MG63 (cell line): ENCODE data around the gene EDN3. TPM values are rescaled to one million over a fixed set of nuclear protein-coding genes. Genes with fewer than 3 reads are reported as not detected.
"Not testable (repeated sequence)": the region's sequence is repeated elsewhere in the genome, so short reads cannot be mapped to it uniquely, and the experiment has no call there.

Experiments used
- DNase-seq: peaks from one replicate; pipeline ENCODE4 v3.0.0-alpha.2; 2020
- H3K27me3 ChIP-seq: fragments of 250-450 bp; sonication (Bioruptor Pico); 2 replicates; pipeline ENCODE4 v1.5.1; 2020; ENCODE audit warnings: mild to moderate bottlenecking, moderate library complexity
- H3K36me3 ChIP-seq: fragments of 250-450 bp; sonication (Bioruptor Pico); 2 replicates; pipeline ENCODE4 v1.5.1; 2020; ENCODE audit warnings: mild to moderate bottlenecking, moderate library complexity
- H3K4me3 ChIP-seq: fragments of 250-450 bp; sonication (Bioruptor Pico); 2 replicates; pipeline ENCODE4 v1.5.1; 2020; ENCODE audit warnings: mild to moderate bottlenecking, moderate library complexity
- H3K9me3 ChIP-seq: fragments of 250-450 bp; sonication (Bioruptor Pico); 2 replicates; pipeline ENCODE4 v1.5.1; 2020; ENCODE audit warnings: mild to moderate bottlenecking, moderate library complexity
- total RNA-seq: library from RNA; depleted of rRNA; stranded (reverse); fragments of >200 nt; shearing (Covaris generic); gene quantifications from 2 replicates; pipeline ENCODE4 v1.2.3, GENCODE V29; 2014; ENCODE audit warnings: low replicate concordance

Gene EDN3
- total RNA-seq, 1 experiment from 2014 or later: not detected

DNA sequence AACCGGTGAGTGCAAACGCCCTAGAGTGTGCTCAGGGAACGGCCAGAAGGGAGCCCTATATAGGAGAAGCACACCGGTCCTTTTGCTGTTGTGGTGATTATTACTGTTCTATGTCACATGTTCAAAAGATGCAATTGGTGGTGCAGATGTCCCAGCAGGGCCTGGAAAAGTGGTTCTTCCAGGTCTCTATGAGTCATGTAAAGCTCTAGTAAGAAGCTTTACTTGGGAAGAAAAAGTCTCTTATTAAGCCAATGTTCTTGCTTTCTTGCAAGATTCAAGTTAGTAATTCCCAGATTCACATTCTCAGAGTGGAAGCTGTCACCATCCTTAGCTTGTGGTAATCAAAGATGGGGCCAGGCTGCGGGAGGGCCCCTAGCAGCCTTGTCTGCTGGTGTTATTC, 23.3 kb downstream of the EDN3 start:
- H3K9me3 ChIP-seq: no peaks in the 10 kb centered on the region

DNA sequence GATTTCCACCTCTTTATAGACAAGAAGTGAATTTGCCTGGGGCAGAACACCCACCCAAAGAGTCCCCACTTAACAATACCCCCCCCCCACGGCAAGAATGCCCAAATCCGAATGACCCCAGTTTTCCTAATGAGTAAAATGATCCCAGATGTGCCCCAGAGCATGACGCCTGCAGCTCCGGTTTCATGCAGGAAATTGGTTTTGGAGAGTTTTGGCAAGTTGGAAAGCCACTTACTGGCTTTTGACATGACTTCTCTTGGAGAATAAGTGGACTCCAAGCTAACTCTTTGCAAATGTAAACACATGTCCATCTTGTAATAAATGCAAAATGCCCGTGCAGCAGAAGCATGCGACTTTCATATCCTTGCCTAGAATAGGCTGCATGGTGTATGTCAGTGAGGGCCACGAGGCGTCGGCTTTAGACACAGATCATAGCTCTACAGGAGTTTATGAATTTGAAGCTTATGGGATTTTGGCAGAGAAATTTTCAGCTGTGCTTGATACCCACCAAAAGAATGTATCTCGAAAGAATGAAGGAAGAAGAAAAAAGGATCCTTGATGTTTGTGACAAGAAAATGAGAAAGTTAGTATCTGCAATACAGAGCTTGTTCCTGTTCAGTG, 24.2 kb downstream of the EDN3 start:
- no peaks in the 10 kb centered on the region; the same call in 1 of the 2 replicates for H3K27me3 ChIP-seq
- no peak for DNase-seq
- no peaks in the 10 kb centered on the region for H3K36me3 ChIP-seq
- H3K9me3 ChIP-seq: no peaks in the 10 kb centered on the region
- H3K4me3 ChIP-seq: no peak overlapping the region

More for the DNA sequence above, 23.3 kb downstream of the EDN3 start:
- no peak overlapping the region for H3K4me3 ChIP-seq
- DNase-seq: no peak
- H3K27me3 ChIP-seq: no peaks in the 10 kb centered on the region; the same call in 1 of the 2 replicates
- H3K36me3 ChIP-seq: no peaks in the 10 kb centered on the region

DNA sequence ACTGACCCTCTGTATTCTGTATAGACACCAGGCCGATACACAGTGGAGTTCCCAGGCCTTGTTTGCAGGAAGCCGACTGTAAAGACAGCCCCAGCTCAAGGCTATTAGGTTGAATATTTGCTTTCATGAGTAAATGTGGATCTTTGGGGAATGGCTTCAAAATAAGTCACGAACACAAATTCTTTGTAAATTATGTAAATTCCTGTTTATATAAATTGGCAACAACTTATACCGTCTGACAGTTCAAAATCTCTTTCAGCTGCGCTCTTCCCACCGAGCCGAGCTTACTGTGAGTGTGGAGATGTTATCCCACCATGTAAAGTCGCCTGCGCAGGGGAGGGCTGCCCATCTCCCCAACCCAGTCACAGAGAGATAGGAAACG, 24.7 kb downstream of the EDN3 start:
- H3K27me3 ChIP-seq: no peaks in the 10 kb centered on the region; the same call in 1 of the 2 replicates
- H3K9me3 ChIP-seq: no peaks in the 10 kb centered on the region
- no peak overlapping the region for H3K4me3 ChIP-seq
- no peaks in the 10 kb centered on the region for H3K36me3 ChIP-seq
- no peak for DNase-seq

DNA sequence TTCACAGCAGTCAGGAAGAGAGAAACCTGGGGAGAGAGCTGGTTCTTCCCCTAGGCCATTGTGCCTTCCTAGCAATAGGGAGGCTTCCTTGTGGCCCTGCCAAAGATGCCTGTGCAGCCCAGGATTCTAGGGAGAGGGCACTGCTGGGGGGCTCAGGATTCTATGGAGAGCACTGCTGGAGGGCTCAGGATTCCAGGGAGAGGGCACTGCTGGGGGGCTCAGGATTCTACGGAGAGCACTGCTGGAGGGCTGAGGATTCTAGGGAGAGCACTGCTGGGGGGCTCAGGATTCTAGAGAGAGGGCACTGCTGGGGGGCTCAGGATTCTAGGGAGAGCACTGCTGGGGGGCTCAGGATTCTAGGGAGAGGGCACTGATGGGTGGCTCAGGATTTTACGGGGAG, 25.8 kb downstream of the EDN3 start:
- H3K36me3 ChIP-seq: no peaks in the 10 kb centered on the region
- no peak for DNase-seq
- H3K4me3 ChIP-seq: no peak overlapping the region
- no peaks in the 10 kb centered on the region; the same call in 1 of the 2 replicates for H3K27me3 ChIP-seq
- H3K9me3 ChIP-seq: no peaks in the 10 kb centered on the region

DNA sequence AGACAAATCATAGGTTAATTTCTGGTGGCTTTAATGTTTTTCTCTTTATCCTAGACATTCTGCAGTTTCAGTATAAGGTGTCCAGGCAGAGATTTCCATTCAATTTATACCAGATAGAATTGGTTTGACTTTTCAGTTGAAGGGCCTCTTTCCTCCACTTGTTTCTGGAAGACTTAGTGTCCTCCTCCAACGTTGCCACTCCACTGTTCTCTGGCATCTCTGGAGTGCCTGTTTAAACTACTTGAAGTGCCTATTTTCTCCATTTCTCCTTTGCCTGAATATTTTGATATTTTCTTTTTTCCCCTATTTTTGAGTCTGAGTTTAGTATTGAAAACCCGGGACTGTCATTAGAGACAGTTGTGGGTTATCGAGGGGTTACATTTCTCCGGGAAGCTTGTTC, 27.7 kb downstream of the EDN3 start:
- no peak for DNase-seq
- Histone ChIP-seq H3K27me3 (no peaks in the 10 kb centered on the region; the same call in 1 of the 2 replicates), H3K36me3 (no peaks in the 10 kb centered on the region), H3K9me3 (no peaks in the 10 kb centered on the region), H3K4me3 (no peak overlapping the region)

DNA sequence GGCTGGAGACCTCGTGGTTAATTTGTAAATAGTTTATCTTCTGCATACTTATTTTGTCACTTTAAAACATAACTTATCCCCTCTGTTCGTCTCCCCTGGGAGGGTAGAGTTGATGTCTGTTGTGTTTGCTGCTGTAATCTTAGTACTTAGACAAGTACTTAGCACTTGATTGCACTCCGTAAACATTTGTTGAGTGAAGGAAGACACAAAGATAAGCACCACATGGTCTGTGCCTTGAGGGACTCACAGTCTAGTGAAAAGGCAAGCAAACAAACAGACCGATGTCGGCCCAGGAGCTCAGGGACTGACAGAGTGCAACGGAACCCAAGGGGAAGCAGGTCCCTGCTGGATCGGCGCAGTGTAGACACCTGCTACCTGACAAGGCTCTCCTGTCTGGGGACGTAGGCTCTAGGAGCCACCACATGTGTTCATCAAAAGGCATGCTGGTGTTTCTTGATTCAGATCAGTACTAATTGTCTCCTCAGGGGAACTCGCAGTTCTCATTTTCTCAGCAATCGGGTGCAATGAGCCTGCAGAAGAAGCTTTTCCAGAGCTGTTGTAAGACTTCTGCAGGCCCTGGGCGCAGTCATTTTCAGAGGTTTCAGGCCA, 31.4 kb downstream of the EDN3 start:
- H3K27me3 ChIP-seq: peaks cover 2% of the 10 kb centered on the region; the same call in 1 of the 2 replicates
- H3K4me3 ChIP-seq: no peak overlapping the region
- DNase-seq: no peak

DNA sequence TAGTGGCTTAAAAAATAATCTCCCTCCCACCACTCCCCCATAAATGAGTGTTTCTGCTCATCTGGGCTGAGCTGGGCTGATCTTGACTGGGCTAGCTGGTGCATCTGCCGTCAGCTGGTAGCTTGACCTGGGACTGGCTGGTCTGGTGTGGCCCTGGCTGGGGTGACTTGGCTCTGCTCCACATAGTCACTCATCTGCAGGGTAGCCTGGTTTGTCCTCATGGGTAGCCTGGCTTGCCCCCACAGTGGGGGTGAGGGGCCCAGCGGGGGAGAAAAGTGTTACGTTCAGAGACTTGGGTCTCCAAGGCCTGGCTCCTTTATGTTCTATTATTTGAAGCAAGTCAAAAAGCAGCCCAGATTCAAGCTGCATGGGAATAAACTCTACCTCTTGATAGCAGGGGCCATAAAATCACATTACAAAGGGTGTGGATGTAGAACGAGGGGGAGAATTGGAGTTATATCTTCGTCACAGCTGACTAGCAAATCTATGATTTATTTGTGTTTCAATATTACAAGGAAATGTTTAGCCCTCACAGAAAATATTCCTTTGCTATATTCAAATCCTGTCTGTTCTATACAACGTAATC, 32.9 kb downstream of the EDN3 start:
- H3K36me3 ChIP-seq: no peaks in the 10 kb centered on the region

More for the DNA sequence above, 31.4 kb downstream of the EDN3 start:
- no peaks in the 10 kb centered on the region for H3K36me3 ChIP-seq
- H3K9me3 ChIP-seq: no peaks in the 10 kb centered on the region

DNA sequence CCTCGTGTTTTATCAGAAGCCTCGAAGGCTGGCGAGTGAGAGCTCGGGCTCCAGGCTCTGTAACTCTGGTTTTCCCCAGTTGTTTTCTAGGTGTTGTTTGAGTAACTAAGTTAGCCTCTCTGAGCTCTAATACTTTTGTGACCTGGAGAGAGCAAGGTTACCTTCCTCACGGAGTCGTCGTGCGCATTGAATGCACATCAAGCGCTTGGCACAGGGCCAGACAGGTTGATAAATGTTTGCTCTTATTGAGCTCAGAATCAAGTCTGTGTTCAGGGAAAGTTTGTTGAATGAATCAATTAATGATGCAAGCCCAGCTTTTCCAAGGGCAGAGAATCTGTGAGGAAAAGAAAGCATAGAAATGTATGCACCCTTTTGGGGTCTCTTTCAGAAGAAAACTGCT, 33.5 kb downstream of the EDN3 start:
- Histone ChIP-seq H3K9me3 (no peaks in the 10 kb centered on the region), H3K36me3 (no peaks in the 10 kb centered on the region), H3K4me3 (no peak overlapping the region), H3K27me3 (0 out of 2 replicates have a peak, but pooled peaks cover 2% of the 10 kb centered on the region)
- DNase-seq: no peak

More for the DNA sequence above, 32.9 kb downstream of the EDN3 start:
- no peak for DNase-seq
- peaks cover 2% of the 10 kb centered on the region; the same call in 1 of the 2 replicates for H3K27me3 ChIP-seq
- H3K9me3 ChIP-seq: no peaks in the 10 kb centered on the region
- H3K4me3 ChIP-seq: no peak overlapping the region

DNA sequence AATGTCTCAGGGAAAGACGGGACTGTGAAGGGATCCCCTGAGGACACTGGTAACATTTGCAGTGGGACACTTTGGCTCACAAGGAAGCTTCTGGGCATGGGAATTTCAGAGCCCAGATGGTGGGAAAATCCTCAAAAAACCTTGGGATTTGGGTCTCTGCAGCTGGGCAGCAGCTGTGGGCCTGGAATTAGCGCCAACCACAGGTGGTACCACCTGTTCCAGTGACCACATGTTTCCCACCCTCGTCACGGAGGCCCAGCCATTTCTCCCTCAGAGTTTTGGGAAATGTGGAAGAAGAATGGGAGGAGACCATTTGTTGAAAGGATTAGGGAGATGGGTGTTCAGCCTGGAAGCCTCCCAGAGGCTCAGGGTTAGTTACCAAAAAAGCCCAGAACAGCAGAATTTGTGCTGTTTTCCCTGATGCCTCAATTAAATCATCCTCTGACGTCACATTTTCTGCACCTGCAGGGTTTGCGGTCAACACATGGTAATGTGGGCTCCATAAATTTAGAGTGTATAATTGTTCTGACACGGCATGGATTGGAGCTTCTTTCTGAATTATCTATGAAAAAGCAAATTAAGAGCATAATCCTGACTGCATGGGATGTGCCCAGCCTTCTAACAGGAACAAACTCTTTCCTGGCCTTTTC, 34.4 kb downstream of the EDN3 start:
- no peaks in the 10 kb centered on the region for H3K9me3 ChIP-seq
- DNase-seq: no peak
- 0 out of 2 replicates have a peak, but pooled peaks cover 2% of the 10 kb centered on the region for H3K27me3 ChIP-seq
- H3K36me3 ChIP-seq: no peaks in the 10 kb centered on the region
- no peak overlapping the region for H3K4me3 ChIP-seq

DNA sequence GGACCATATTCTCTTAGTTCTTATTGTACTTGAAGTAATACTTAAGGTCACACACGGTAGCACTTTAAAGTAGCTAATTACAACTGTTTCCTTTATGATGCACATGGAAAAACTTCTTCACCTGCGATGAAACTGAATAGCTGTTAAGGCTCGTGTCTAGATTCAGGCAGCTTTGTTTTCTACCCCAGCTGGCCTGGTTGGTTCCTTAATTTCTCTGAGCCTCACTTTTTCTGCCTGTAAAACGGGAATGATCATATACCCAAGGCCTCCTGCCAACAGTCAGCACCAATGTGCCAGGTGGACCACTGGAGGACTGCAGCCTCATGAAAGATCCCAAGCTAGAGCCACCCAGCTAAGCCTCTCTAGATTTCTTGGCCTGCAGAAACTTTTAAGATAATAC, 35.0 kb downstream of the EDN3 start:
- no peaks in the 10 kb centered on the region for H3K9me3 ChIP-seq
- no peak for DNase-seq
- H3K4me3 ChIP-seq: no peak overlapping the region
- H3K36me3 ChIP-seq: no peaks in the 10 kb centered on the region
- H3K27me3 ChIP-seq: 0 out of 2 replicates have a peak, but pooled peaks cover 2% of the 10 kb centered on the region

DNA sequence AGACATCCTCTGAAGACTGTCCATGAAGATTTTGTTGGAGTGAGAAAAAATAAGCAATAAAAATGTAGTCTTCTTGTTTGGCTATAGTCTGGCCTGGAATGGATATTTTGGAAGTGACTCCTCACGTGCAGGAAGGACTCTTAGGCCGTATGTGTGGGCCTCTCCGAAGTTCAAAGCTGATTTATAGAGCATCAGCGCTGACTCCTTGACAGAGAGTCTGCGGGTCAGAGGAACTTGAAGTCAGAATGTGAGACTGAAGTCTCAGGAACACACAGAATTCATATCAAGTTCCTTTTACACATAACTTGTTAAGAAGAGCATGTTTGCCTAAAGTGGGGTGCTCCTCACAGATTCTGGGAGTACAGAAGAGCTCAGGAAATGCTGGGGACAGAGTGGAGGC, 36.1 kb downstream of the EDN3 start:
- Histone ChIP-seq H3K4me3 (no peak overlapping the region), H3K36me3 (no peaks in the 10 kb centered on the region), H3K27me3 (0 out of 2 replicates have a peak, but pooled peaks cover 2% of the 10 kb centered on the region), H3K9me3 (no peaks in the 10 kb centered on the region)
- DNase-seq: no peak

DNA sequence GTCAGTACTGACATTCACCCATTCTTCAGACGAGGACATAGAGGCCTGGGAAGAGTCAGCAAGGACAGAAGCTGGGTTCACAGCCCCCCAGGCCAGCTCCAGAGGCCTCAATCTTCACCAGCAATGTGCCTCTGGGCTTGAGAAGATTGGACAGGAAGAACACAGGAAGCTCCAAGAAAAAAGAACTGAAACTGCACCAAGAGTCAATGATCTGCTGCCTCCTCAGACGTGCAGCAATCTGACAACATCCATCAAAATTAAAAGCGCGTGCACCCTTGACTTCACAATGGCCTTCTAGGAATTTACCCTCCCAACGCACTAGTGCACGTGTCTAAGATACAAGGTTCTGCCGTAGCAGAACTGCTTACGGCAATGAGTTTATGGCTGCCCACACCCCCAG, 38.0 kb downstream of the EDN3 start:
- DNase-seq, H3K27me3 ChIP-seq, H3K9me3 ChIP-seq, H3K4me3 ChIP-seq, H3K36me3 ChIP-seq: not testable (repeated sequence)

DNA sequence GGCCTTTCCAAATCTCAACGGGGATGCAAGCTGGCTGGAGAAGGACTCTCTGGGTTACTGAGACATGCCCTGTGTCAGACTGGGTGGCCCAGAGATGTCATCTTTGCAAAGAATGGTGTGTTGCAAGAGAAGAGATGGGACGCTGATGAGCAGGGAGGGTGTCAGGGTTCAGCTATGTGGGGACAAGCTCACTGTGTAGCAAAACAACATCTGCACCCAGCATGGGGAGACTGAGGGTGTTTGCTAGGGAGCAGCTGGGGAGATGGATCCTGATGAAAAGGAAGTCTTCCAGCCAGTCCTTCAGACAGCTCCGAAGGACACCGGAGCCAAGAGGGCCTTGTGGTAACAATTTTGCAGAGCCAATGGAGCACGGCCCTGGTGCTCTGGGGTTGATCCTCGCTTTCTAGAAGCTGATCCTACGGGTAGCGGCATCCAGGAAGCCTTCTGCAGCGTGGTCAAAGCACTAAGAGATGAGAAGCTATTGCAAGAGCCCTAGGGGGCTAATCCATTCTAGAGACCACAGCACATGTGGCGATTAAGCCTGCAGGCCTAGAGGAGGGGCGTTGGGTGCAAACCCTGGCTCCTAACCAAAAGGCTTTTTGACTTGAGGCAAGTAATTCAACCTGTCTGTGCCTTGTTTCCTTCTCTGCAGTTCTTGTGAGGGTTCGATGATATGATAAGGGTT, 39.9 kb downstream of the EDN3 start:
- Histone ChIP-seq H3K9me3 (no peaks in the 10 kb centered on the region), H3K27me3 (0 out of 2 replicates have a peak, but pooled peaks cover 2% of the 10 kb centered on the region), H3K36me3 (no peaks in the 10 kb centered on the region), H3K4me3 (no peak overlapping the region)
- DNase-seq: no peak

DNA sequence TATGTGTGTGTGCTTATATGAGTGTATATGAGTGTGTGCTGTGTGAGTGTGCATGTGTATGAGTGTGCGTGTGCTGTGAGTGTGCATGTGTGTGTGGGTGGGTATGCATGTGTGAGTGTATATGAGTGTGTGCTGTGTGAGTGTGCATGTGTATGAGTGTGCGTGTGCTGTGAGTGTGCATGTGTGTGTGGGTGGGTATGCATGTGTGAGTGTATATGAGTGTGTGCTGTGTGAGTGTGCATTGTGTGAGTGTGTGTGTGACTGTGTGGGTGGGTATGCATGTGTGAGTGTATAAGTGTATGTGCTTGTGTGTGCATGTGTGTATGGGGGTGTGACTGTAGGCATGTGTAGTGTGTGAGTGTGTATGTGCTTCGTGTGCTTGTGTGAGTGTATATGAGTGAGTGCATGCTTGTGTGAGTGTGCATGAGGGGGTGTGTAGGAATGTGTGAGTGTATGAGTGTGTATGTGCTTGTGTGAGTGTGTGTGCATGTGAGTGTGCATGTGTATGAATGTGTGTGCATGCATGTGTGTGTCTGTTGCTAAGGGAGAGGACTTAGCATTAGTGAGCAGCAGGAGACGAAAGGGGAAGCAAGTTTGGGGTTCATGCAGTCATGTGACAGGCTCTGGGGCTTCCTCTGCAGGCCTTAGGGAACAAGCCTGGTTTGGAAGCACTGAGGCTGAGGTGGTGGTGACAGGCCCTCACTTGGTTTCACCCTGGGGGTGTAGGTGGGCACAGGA, 41.0 kb downstream of the EDN3 start:
- not testable (repeated sequence) for H3K36me3 ChIP-seq, H3K27me3 ChIP-seq, H3K9me3 ChIP-seq, DNase-seq, H3K4me3 ChIP-seq

DNA sequence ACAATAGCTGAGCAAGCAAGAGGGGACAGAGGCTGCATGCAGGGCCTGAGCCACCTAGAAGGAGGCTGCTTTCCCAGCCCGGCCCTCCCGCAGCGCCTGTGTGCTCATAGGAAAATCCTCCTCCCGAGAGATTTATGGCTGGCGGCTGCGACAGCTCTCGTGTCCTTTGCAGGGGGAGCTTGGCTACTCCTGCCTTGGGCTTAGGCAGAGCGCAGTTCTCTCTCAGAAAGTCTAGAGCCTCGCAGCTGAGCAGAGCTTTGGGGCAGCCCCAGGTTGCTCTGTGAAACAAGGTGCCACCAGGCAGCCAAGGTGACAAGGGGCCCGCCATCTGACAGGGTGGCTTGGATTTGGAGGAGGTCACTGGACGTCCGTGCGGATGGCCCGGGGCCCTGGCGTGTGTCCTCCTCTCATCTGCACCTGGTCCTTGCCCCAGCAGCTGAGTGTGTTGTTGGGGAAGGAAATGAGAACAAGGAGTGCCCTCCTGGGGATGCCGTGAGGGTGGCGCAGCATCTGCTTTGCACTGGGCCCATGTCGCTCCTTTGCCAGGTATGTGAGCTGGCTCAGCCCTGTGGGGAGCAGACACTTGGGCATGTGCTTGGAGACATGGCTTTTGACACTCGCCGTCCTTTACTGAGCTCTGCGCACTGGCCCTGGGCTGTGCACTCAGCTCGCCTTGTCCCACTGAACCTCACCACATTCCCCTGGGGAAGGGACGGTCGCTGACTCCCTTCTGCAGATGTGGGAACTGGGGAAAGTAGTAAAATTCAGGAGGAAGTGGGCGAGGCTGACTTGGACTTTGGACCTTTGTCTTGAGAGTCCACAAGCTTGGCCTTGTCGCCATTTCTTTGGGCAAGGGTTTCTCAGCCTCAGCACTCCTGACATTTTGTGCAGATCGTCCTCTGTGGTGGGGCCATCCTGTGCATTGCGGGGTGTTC, 41.9 kb downstream of the EDN3 start:
- Histone ChIP-seq H3K9me3 (no peaks in the 10 kb centered on the region), H3K27me3 (no peaks in the 10 kb centered on the region), H3K36me3 (no peaks in the 10 kb centered on the region), H3K4me3 (no peak overlapping the region)
- no peak for DNase-seq
